Suprapubic skin (tissue), 4 donors: ENCODE results near the gene OSGIN1.

ENCODE experiments used
- CTCF ChIP-seq, 2 donors: fragments of 200-600 bp in 1 of 2; fragments of 450-650 bp in 1 of 2; sonication (generic) in 1 of 2; IDR thresholded peaks; one replicate each; pipeline ENCODE4 v1.5.1; 2016 to 2019; ENCODE audit warnings: antibody characterized with exemption in 2 of 2, mild to moderate bottlenecking in 1 of 2, moderate library complexity in 1 of 2
- EP300 ChIP-seq: sonication (generic); formaldehyde crosslinking; IDR thresholded peaks from one replicate; pipeline ENCODE4 v1.6.1; 2017; ENCODE audit warnings: antibody characterized with exemption
- POLR2A ChIP-seq, 2 donors: fragments of 450-650 bp; IDR thresholded peaks; one replicate each; pipeline ENCODE4 v1.6.1; 2017; ENCODE audit warnings: antibody characterized with exemption in 2 of 2, mild to moderate bottlenecking in 2 of 2, moderate library complexity in 2 of 2
- POLR2AphosphoS5 ChIP-seq, 3 donors: sonication (generic); formaldehyde crosslinking; IDR thresholded peaks; one replicate each; pipeline ENCODE4 v1.6.1; 2017; ENCODE audit warnings: antibody characterized with exemption in 3 of 3

DNA sequence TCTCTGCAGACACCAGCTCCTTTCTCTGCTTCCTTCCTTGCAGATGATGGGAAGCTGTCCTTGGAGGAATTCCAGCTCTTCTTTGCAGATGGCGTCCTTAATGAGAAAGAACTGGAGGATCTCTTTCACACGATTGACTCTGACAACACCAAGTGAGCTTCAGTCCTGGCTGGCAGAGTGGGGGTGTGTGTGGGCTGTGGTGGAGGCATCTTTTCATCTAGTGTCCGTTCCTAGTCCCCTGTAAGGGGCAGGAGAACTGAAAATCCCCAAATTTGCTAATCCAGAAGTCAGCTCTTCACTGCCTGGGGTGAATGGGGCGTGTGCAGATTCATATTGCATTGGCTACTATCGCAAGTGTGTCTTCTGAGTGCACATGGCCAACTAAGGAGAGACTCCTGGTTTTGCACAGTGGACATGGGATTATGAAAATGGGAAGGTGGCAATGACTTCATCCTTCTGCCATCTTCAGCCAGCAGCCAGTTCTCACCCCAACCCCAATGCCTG, 25.4 kb downstream of the OSGIN1 start:
- TF ChIP-seq CTCF (IDR thresholded peaks at IDR 0.05) (no peak), POLR2A (IDR thresholded peaks at IDR 0.05) (no peak), POLR2AphosphoS5 (IDR thresholded peaks at IDR 0.05) (no peak), EP300 (no peak)
